ENCODE data around the gene CADM4. TPM values are rescaled to one million over a fixed set of nuclear protein-coding genes. Genes with fewer than 3 reads are reported as not detected.

The CADM4 gene
- total RNA-seq, 1 experiment from 2014 or later, result 2.5 TPM

GRCh38 chr19:43634068-43634467 lies 5.6 kb downstream of the CADM4 start:
- no peak for DNase-seq (ENCODE audit: low read depth)

GRCh38 chr19:43633520-43633919 lies 6.1 kb downstream of the CADM4 start:
- DNase-seq (ENCODE audit: low read depth), result no peak

GRCh38 chr19:43631491-43631890 lies 8.2 kb downstream of the CADM4 start:
- no peak for DNase-seq (ENCODE audit: low read depth)

- DNase-seq (ENCODE audit: low read depth), result no peak
Observed at GRCh38 chr19:43628646-43629326, 10.9 kb downstream of the CADM4 start.

- no peak for DNase-seq (ENCODE audit: low read depth)
Observed at GRCh38 chr19:43626838-43627237, 12.8 kb downstream of the CADM4 start.

GRCh38 chr19:43625918-43626579 lies 13.6 kb downstream of the CADM4 start:
- DNase-seq (ENCODE audit: low read depth), result no peak

- no peak for DNase-seq (ENCODE audit: low read depth)
Observed at GRCh38 chr19:43624933-43625332, 14.7 kb downstream of the CADM4 start.

- no peak for DNase-seq (ENCODE audit: low read depth)
Observed at GRCh38 chr19:43623889-43624670, 15.6 kb downstream of the CADM4 start.

GRCh38 chr19:43622956-43623355 lies 16.7 kb downstream of the CADM4 start:
- no peak for DNase-seq (ENCODE audit: low read depth)

GRCh38 chr19:43622070-43622469 lies 17.6 kb downstream of the CADM4 start:
- DNase-seq (ENCODE audit: low read depth), result no peak

- peak; percentile 26 for DNase-seq (ENCODE audit: low read depth)
Observed at GRCh38 chr19:43620061-43621001, 19.3 kb downstream of the CADM4 start.

GRCh38 chr19:43619262-43620060 lies 20.2 kb downstream of the CADM4 start, which contains the start of gene ZNF428:
TSS of gene ZNF428 (minus strand) at chr19:43619629. CDS start at chr19:43614304, 5,325 bp downstream.
- peak; percentile 92 for DNase-seq (ENCODE audit: low read depth)

GRCh38 chr19:43618921-43619261 lies 20.8 kb downstream of the CADM4 start:
- peak; percentile 49 for DNase-seq (ENCODE audit: low read depth)

- no peak for DNase-seq (ENCODE audit: low read depth)
Observed at GRCh38 chr19:43616954-43617353, 22.7 kb downstream of the CADM4 start.

GRCh38 chr19:43616306-43616705 lies 23.3 kb downstream of the CADM4 start:
- no peak for DNase-seq (ENCODE audit: low read depth)

GRCh38 chr19:43612374-43612773 lies 27.3 kb downstream of the CADM4 start:
- no peak for DNase-seq (ENCODE audit: low read depth)

- no peak for DNase-seq (ENCODE audit: low read depth)
Observed at GRCh38 chr19:43611788-43612187, 27.9 kb downstream of the CADM4 start, which contains the start of gene SRRM5. TSS of gene SRRM5 (plus strand) at chr19:43612088. CDS start at chr19:43612122, 34 bp downstream.

- no peak for DNase-seq (ENCODE audit: low read depth)
Observed at GRCh38 chr19:43610493-43610892, 29.2 kb downstream of the CADM4 start.

- no peak for DNase-seq (ENCODE audit: low read depth)
Observed at GRCh38 chr19:43609872-43610271, 29.8 kb downstream of the CADM4 start.

Measured in RPMI7951 (cell line).